ENCODE measurements around the gene RHBDL3. TPM values are rescaled to one million over a fixed set of nuclear protein-coding genes. Genes with fewer than 3 reads are reported as not detected.
A peak's percentile ranks its signal among the peaks of the same experiment; 100 is the strongest.

The RHBDL3 gene
- total RNA-seq, result under 1 TPM in 2 of 6 experiments, not detected in 4; 0.04 to 0.09 TPM
- long read RNA-seq, result 0 reads

- H3K27me3 ChIP-seq, result no peaks in the 10 kb centered on the region
- TF ChIP-seq CTCF (IDR thresholded peaks at IDR 0.05) (no peak), POLR2A (IDR thresholded peaks at IDR 0.05) (no peak)
- no peaks in the 10 kb centered on the region for H3K36me3 ChIP-seq
- no peaks in the 10 kb centered on the region for H3K9me3 ChIP-seq
- peaks cover 0 to 17% (median 5%) of the 10 kb centered on the region in 4 donors for H3K4me1 ChIP-seq
- DNase-seq, result peak in 1 of 3 donors; percentile 37
- 7% methylated on average over 12 of the region's 68 CpGs for WGBS (ENCODE audit: insufficient coverage, low coverage, low lambda C conversion rate, missing lambda C conversion rate)
- ATAC-seq, result peak; percentile 45 to 64 (median 54)
- H3K4me3 ChIP-seq, result peak within 1 kb of the TSS; percentile 40 to 56 (median 44)
- intact Hi-C loops (cut with DNase I), result no loop called here
- H3K27ac ChIP-seq, result no peak within 1 kb of the TSS
Observed at GRCh38 chr17:32265192-32265923, at the start of gene RHBDL3. TSS of gene RHBDL3 (plus strand) at chr17:32265832. CDS start at chr17:32266190, 358 bp downstream.

GRCh38 chr17:32222621-32223020 is 43.0 kb upstream of the RHBDL3 start:
- no peak overlapping the region for H3K4me3 ChIP-seq
- H3K36me3 ChIP-seq, result peaks cover 0 to 8% (median 0%) of the 10 kb centered on the region in 4 donors
- intact Hi-C loops (cut with DNase I), result no loop called here
- H3K9me3 ChIP-seq, result no peaks in the 10 kb centered on the region
- H3K27me3 ChIP-seq, result no peaks in the 10 kb centered on the region
- H3K4me1 ChIP-seq, result no peaks in the 10 kb centered on the region
- TF ChIP-seq CTCF (IDR thresholded peaks at IDR 0.05), result no peak
- no peak for TF ChIP-seq POLR2A (IDR thresholded peaks at IDR 0.05)
- DNase-seq (no peak), ATAC-seq (no peak)
- no peak overlapping the region for H3K27ac ChIP-seq
- 71% methylated on average over 3 of the region's 3 CpGs for WGBS (ENCODE audit: insufficient coverage, low coverage, low lambda C conversion rate, missing lambda C conversion rate)

- Histone ChIP-seq H3K4me1 (no peaks in the 10 kb centered on the region), H3K9me3 (no peaks in the 10 kb centered on the region), H3K36me3 (peaks cover 0 to 8% (median 0%) of the 10 kb centered on the region in 4 donors), H3K27me3 (no peaks in the 10 kb centered on the region), H3K27ac (no peak overlapping the region), H3K4me3 (no peak overlapping the region)
- WGBS (ENCODE audit: insufficient coverage, low coverage, low lambda C conversion rate, missing lambda C conversion rate), result 77% methylated on average over 3 of the region's 3 CpGs
- intact Hi-C loops (cut with DNase I), result no loop called here
- TF ChIP-seq POLR2A (IDR thresholded peaks at IDR 0.05) (no peak), CTCF (IDR thresholded peaks at IDR 0.05) (no peak)
- no peak for ATAC-seq
- no peak for DNase-seq
Observed at GRCh38 chr17:32223703-32224102, 41.9 kb upstream of the RHBDL3 start.

GRCh38 chr17:32226886-32227285 is 38.7 kb upstream of the RHBDL3 start:
- DNase-seq, result no peak
- WGBS (ENCODE audit: insufficient coverage, low coverage, low lambda C conversion rate, missing lambda C conversion rate), result 89% methylated on average over 3 of the region's 3 CpGs
- no peak for ATAC-seq
- Histone ChIP-seq H3K4me1 (no peaks in the 10 kb centered on the region), H3K4me3 (no peak overlapping the region), H3K9me3 (no peaks in the 10 kb centered on the region), H3K27ac (no peak overlapping the region), H3K27me3 (no peaks in the 10 kb centered on the region), H3K36me3 (peaks cover 0 to under 1% (median 0%) of the 10 kb centered on the region in 4 donors)
- intact Hi-C loops (cut with DNase I), result no loop called here
- no peak for TF ChIP-seq POLR2A (IDR thresholded peaks at IDR 0.05)
- TF ChIP-seq CTCF (IDR thresholded peaks at IDR 0.05), result no peak

Data from right lobe of liver (tissue), 6 donors.